Hepatocyte (in vitro differentiated cells): ENCODE measurements around the gene OGG1.

Source experiments
- EZH2 ChIP-seq: fragments of 200-600 bp; sonication (generic); IDR thresholded peaks from 2 replicates; pipeline ENCODE4 v1.6.1; 2016; ENCODE audit warnings: antibody characterized with exemption, mild to moderate bottlenecking, borderline replicate concordance
- EZH2phosphoT487 ChIP-seq: fragments of 200-600 bp; sonication (generic); IDR thresholded peaks from one replicate; pipeline ENCODE4 v1.6.1; 2018; ENCODE audit warnings: antibody characterized with exemption, mild to moderate bottlenecking, low read depth, moderate library complexity; ENCODE audit not compliant: unreplicated experiment, severe bottlenecking
- TF ChIP-seq, protein P1 (sequence below): fragments of 200-600 bp; sonication (generic); IDR thresholded peaks from 2 replicates; pipeline ENCODE4 v1.5.1; 2016; ENCODE audit warnings: antibody characterized with exemption, mild to moderate bottlenecking; ENCODE audit not compliant: poor library complexity

- TF ChIP-seq, protein P1, sequence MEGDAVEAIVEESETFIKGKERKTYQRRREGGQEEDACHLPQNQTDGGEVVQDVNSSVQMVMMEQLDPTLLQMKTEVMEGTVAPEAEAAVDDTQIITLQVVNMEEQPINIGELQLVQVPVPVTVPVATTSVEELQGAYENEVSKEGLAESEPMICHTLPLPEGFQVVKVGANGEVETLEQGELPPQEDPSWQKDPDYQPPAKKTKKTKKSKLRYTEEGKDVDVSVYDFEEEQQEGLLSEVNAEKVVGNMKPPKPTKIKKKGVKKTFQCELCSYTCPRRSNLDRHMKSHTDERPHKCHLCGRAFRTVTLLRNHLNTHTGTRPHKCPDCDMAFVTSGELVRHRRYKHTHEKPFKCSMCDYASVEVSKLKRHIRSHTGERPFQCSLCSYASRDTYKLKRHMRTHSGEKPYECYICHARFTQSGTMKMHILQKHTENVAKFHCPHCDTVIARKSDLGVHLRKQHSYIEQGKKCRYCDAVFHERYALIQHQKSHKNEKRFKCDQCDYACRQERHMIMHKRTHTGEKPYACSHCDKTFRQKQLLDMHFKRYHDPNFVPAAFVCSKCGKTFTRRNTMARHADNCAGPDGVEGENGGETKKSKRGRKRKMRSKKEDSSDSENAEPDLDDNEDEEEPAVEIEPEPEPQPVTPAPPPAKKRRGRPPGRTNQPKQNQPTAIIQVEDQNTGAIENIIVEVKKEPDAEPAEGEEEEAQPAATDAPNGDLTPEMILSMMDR = no peak
- TF ChIP-seq EZH2 = no peak
- no peak for TF ChIP-seq EZH2phosphoT487
Observed at GRCh38 chr3:9727041-9727595, 22.6 kb upstream of the OGG1 start.
